GM21381 (cell line): ENCODE results near the gene TAF15.

ENCODE experiments used
- ATAC-seq: cut with Tn5 transposase; IDR thresholded peaks from one replicate; pipeline ENCODE4 v1.9.1; 2021; ENCODE audit warnings: mild to moderate bottlenecking, moderate library complexity; ENCODE audit not compliant: unreplicated experiment

Gene TAF15

GRCh38 chr17:35816723-35817122 lies 7.4 kb downstream of the TAF15 start:
- no peak for ATAC-seq

DNA sequence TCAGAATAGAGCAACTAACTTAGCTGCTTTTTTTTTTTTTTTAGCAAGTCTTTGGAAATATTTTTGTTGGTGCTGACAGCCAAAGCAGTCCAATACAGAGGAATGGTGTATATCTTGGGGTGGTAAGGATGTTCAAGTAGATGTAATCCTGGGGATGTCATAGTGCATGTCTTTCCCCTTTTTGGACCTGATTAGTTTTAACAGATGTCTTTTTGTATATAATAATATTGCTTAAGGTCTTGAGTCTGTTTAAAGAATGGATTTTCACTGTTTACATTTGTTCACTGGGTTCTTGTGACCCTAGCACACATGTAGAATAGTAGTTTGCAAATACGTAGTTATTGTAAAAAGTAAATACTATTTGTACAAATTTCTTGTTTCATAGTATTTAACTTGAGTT lies 7.9 kb downstream of the TAF15 start:
- no peak for ATAC-seq

DNA sequence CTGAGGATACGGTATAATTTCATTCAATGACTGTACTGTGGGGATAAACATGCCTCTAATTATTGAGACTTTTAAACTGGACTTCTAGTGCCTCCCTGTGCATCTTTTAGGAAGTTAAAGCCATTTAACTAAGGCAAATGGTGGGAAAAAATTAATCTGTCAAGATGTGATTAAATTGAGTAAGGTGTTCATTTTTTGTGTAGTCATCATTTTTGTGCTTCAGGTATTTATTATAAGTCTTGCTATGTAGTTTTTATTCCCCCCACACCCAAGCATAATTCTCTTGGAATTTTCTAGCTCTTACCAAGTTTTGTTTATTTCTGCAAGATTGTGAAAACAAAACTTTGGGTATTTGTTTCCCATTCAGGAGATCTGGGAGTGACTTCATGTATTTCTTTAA lies 10.2 kb downstream of the TAF15 start:
- no peak for ATAC-seq

DNA sequence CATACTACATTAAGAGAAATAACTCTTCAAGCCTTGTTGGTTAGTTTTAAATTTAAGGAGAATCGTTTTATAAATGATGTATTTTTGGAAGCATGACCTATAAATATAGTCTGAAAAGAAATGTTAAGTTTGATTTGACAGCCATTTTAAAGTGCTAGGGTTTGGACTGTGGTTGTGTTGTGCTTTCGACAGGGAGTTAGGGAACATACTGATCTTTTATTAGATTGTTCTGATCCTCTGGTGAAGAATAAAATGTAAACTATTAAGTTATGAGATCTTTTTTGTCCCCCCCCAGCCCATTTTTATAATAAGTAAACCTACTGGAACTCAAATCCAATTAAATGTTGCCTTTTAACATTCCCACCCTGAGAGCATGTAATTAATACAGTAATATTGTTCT lies 12.0 kb downstream of the TAF15 start:
- ATAC-seq = no peak

DNA sequence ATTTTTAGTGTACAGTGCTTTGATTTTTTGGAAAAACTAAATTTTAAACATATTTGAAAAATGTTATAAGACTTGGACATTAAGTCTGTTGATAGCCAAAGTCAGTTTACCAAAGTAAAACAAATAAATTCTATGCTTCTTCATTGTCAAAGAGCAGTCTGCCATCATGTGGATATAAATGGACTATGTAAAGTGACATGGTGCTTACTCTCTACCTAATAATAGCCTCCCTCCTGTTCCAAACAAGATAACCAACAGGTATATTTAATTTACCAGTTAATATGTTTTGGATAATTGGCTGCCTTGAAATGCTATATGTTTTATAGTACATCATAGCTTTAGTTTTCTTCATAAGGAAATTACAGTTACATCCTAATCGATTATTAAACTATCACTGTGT lies 15.9 kb downstream of the TAF15 start:
- no peak for ATAC-seq

DNA sequence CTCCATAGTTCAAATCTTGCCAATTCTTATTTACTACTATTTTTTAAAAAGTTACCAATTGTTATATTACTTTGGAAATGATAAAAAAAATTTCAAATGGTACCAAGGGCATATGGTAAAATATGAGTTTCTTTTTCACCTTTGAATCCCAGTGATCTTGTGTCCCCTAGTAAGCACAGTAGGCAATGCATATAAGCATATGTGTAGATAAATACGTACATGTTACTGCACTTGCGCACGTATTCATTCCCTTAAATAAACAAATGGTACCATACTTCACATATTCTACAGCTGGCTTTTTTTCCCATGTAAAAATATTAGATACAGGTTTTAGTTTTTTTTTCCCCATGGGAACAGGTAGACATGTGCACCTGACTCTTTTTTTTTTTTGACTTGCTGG lies 31.8 kb downstream of the TAF15 start:
- ATAC-seq = no peak

DNA sequence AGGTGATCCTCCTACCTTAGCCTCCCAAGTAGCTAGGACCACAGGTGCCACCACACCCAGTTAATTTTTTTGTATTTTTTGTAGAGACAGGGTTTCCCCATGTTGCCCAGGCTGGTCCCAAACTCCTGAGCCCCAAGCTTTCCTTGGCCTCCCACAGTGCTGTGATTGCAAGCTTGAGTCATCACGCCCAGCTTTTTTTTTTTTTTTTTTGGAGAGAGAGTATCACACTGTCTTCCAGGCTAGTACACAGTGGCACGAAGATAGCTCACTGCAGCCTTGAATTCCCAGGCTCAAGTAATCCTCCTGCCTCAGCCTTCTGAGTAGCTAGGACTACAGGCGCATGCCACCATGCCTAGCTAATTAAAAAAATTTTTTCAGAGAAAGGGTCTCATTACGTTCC lies 32.2 kb downstream of the TAF15 start:
- no peak for ATAC-seq

DNA sequence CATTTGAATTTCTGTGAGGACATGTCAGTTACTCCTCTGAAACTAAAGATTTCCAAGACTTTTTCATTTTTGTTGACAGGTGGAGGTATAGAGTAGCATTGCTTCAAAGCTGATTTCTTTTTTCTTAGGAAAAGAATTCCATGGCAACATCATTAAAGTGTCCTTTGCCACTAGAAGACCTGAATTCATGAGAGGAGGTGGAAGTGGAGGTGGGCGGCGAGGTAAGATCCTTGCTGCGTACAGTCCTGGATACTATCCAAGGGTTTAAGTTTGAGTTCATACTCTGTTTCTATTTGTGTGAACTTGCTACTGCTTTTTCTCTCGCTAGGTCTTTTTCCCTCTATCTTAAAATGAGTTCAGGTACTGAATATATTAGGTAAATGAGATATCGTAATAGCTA lies 33.0 kb downstream of the TAF15 start:
- no peak for ATAC-seq

DNA sequence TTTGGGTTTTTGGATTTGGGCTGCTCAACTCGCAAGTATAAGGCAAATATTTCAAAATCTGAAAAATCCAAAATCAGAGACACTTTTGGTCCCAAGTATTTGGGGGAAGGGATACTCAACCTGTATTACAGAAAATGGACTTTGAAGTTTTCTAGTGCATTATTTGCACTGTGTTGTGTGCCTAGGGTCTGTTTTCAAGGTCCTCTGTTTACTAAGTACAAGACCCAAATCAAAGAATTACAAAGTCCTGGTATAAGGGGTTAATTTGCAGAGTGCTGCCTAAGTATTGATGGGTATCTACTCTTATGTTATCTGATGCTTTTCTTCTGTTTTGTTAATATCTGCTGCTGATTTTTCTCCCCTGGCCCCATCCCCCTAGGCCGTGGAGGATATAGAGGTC lies 34.4 kb downstream of the TAF15 start:
- ATAC-seq = no peak

- no peak for ATAC-seq
Observed at GRCh38 chr17:35844547-35844946, 35.3 kb downstream of the TAF15 start.

DNA sequence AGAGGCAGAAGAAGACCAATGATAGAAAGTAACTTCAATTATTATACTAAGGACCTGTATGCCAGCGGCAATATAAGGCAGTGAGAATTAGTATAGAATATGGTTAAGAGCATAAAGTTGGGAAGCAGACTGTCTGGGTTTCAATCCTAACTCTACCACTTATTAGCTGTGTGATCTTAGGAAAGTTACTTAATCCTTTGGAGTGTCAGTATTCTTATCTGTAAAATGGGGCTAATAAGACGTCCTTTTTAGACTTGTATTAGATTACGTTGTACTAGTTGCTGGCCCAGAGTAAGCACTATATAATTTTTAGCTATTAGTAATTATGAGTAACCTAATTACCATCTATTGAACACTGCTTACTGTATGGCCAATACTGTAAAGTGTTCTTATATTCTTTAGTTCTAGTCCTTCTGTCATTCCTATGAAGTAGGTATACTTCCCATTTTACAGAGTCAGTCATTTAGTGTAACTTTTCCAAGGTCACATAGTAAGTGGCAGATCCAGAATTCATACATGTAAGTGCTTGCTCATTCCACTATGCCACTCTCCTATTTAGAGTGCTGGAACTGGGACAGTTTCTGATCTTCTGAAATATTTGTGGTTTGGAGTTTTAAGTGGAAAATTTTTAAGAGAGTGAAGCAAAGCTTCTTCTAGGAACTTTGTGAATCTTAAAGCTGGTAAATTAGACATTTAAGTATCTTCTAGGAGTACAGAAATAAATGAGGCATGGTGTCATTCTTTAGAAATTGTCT lies 36.9 kb downstream of the TAF15 start:
- no peak for ATAC-seq

GRCh38 chr17:35847006-35847405 lies 37.7 kb downstream of the TAF15 start:
- ATAC-seq = no peak

DNA sequence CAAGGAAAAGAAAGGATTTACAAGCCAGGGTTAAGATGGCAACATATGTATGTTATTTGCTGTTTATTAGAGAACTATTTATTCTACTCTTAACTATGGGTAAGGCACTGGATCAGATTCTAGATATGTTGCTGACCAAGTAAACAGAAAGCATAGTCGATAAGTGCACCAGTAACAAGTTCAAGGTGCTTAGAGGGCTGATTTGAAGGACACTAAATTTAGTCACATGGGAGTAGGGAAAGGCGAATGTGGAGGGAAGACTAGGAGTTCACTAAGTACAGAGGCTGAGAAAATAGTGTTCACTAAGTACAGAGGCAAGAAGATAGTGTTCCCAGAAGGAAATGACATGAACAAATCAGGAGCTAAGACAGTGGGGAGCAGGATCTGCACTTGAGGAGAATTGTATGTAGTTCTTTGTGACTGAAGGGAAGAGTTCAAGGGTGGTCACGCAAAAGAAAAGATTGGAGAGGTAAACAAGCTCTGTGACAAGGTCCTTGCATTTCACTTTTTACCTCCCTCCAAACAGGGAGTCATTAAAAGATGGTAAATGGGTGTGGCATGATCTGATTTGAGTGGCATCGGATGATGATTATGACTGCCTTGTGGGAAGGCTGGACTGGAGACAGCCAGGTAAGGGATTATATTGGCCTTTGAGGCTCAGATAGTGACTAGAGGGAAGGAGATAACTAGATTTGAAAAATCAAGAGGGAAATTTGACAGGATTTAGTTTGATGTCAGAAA lies 38.5 kb downstream of the TAF15 start:
- ATAC-seq = no peak

- ATAC-seq = no peak
Observed at GRCh38 chr17:35849469-35850348, 40.4 kb downstream of the TAF15 start.

- ATAC-seq = no peak
Observed at GRCh38 chr17:35855965-35856364, 46.7 kb downstream of the TAF15 start.

DNA sequence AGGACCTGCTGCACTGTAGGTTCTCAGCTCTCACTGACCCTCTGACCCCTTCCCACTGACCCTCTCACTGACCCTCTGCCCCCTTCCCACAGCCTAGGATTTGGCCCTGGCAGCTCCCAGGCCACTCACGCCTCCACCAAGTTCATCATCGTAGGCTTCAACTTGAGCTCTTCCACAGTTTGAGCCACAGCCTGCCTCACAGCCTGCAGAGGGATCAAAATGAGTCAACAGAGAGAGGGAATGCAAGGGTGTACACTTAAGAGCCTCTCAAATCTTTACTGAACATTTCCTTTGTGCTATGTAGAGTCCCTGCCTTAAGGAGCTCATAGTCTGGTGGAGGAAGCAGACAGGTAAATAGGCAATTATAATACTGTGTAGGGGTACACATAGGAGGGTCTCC lies 47.3 kb downstream of the TAF15 start:
- ATAC-seq = no peak

DNA sequence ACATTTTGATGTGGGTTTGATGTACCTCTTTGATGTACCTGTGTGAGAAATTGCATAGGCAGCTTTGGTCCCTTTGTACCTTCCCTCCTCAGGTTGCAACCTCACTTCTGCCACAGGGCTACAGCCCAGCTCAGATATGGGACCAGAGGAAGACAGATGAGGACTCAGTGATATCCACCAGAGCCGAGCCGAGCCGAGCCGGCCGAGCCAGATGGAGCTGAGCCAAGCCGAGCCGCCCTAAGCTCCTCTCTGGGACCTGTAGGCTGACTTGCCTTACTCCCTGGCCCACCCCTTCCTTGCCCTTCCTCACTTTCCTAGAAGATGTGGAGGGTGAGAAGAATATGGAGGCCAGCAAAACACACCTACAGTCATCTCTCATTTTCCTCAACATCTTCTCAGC lies 55.6 kb downstream of the TAF15 start:
- ATAC-seq = no peak

DNA sequence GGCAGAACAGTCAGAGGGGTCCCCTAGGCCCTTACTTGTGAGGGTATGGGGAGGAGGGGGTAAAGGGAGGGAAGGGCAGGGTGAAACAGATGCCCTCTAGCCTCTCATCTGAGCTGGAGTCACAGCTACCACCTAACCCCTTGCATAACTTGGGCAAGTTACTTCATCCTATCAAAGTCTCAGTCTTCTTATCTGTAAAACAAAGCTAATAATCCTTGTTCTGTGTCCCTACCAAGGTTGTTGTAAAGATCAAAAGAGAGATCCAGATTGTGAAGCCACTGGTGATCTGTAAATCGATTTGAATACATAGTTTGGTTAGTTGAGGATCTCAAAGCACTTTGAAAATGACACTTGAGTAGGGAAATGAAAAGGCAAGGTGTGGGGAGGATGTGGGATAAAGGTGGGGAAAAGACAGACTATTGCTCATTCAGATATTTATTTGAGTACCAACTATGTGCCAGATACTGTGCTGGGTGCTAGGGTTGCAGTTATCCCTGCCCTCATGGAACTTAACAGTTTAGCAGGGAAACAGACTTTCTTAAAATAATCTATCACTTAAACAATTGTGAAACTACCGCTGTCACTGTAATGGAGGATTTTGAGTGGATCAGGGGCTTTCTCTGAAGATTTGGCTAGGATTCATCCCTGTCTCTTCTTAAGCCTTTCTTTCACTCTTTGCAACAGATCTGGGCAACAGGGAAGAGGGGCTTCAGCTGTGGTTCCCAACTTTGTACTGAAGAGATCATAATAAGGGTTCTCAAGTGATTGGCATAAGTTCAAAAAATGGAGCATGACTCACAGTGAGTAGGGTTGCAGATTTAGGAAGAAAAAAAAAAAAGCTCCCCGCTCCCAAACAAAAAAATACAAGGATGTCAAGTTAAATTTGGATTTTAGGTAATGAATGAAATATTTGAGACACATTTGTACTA lies 56.4 kb downstream of the TAF15 start:
- ATAC-seq = no peak

DNA sequence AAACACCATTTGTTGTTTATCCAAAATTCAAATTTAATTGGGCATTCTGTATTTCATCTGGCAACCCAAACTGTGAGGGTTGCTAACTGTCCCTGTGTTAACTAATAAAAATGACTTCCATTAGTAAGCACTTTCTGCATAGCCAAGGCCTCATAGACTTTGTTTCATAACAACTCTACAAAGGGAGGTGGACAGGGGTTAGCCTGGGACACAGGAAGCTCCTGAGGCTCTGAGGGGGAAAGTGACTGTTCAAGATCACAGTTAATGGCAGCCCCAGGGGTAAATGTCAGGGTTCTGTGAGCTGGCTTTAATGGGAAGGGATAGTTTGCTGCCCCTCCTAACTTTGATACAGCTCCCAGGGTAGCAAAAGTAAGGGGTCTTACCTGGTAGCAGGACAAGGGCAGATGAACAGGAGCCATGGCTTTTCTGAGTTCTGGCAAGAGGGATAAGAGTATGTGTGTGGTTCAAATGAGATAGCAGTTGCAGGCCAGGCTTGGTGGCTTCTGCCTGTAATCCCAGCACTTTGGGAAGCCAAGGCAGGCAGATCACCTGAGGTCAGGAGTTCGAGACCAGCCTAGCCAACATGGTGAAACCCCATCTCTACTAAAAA lies 57.2 kb downstream of the TAF15 start:
- ATAC-seq = no peak

DNA sequence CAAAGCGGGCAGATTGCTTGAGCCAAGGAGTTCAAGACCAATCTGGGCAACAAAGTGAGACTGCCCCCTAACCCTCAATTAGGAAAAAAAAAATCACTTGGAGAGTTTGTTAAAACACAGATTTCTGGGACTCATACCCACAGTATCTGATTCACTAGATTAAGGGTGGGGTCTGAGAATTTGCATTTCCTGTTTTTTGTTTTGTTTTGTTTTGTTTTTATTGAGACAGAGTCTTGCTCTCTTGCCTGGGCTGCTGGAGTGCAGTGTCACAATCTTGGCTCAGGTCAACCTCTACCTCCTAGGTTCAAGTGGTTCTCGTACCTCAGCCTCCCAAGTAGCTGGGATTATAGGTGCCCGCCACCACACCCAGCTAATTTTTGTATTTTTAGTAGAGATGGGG lies 58.3 kb downstream of the TAF15 start:
- ATAC-seq = no peak
